ENCODE data around the gene ZNF740. TPM values are rescaled to one million over a fixed set of nuclear protein-coding genes. Genes with fewer than 3 reads are reported as not detected.

Gene ZNF740
- total RNA-seq, 3 donors from 2014 or later = 17.9 to 22.0 (median 19.3) TPM

- H3K27ac ChIP-seq = peak overlapping the region; percentile 94 to 98
- H3K4me1 ChIP-seq = peaks cover 17 to 52% of the 10 kb centered on the region in 2 donors
- no peaks in the 10 kb centered on the region for H3K36me3 ChIP-seq
- H3K27me3 ChIP-seq = no peaks in the 10 kb centered on the region
- TF ChIP-seq CTCF (IDR thresholded peaks at IDR 0.05) (no peak), POLR2A (IDR thresholded peaks at IDR 0.05) (no peak), POLR2AphosphoS5 (IDR thresholded peaks at IDR 0.05) (peak in 2 of 3 donors; percentile 78 to 84)
- no peaks in the 10 kb centered on the region for H3K9me3 ChIP-seq
- intact Hi-C loops (cut with DNase I; ENCODE audit: low total_unique reads) = no loop called here
- peak overlapping the region in 2 of 3 donors; percentile 80 to 92 for H3K4me3 ChIP-seq
- DNase-seq (ENCODE audit: low spot score in 2 of 2) = peak; percentile 83 to 93
Observed at GRCh38 chr12:53230108-53230845, 49.8 kb downstream of the ZNF740 start.

GRCh38 chr12:53231671-53231920 lies 51.1 kb downstream of the ZNF740 start:
- no peak for TF ChIP-seq CTCF (IDR thresholded peaks at IDR 0.05)
- TF ChIP-seq POLR2A (IDR thresholded peaks at IDR 0.05) = no peak
- no peak for TF ChIP-seq POLR2AphosphoS5 (IDR thresholded peaks at IDR 0.05)
- DNase-seq (ENCODE audit: low spot score in 2 of 2) = no peak
- Histone ChIP-seq H3K27me3 (no peaks in the 10 kb centered on the region), H3K36me3 (no peaks in the 10 kb centered on the region), H3K4me3 (peak overlapping the region; percentile 69 to 92 (median 80)), H3K9me3 (no peaks in the 10 kb centered on the region), H3K27ac (peak overlapping the region; percentile 94 to 98), H3K4me1 (peaks cover 17 to 48% of the 10 kb centered on the region in 2 donors)
- intact Hi-C loops (cut with DNase I; ENCODE audit: low total_unique reads) = no loop called here

GRCh38 chr12:53231921-53232645 lies 51.6 kb downstream of the ZNF740 start, which contains the start of gene RARG:
Gene RARG (minus strand): TSS chr12:53232209. CDS start chr12:53227545, 4,664 bp downstream.
- Histone ChIP-seq H3K4me1 (peaks cover 17 to 48% of the 10 kb centered on the region in 2 donors), H3K27me3 (no peaks in the 10 kb centered on the region), H3K27ac (peak within 1 kb of the TSS; percentile 94 to 98), H3K36me3 (no peaks in the 10 kb centered on the region), H3K4me3 (peak within 1 kb of the TSS; percentile 69 to 92 (median 80)), H3K9me3 (no peaks in the 10 kb centered on the region)
- TF ChIP-seq CTCF (IDR thresholded peaks at IDR 0.05) = no peak
- TF ChIP-seq POLR2AphosphoS5 (IDR thresholded peaks at IDR 0.05) = peak in 2 of 3 donors; percentile 18 to 59
- TF ChIP-seq POLR2A (IDR thresholded peaks at IDR 0.05) = peak; percentile 29
- intact Hi-C loops (cut with DNase I; ENCODE audit: low total_unique reads) = no loop called here
- DNase-seq (ENCODE audit: low spot score in 2 of 2) = peak; percentile 81 to 83

- DNase-seq (ENCODE audit: low spot score in 2 of 2) = peak in 1 of 2 donors; percentile 74
- intact Hi-C loops (cut with DNase I; ENCODE audit: low total_unique reads) = no loop called here
- Histone ChIP-seq H3K4me3 (peak overlapping the region; percentile 69 to 92 (median 80)), H3K4me1 (peaks cover 17 to 48% of the 10 kb centered on the region in 2 donors), H3K36me3 (no peaks in the 10 kb centered on the region), H3K27me3 (no peaks in the 10 kb centered on the region), H3K27ac (peak overlapping the region; percentile 94 to 98), H3K9me3 (no peaks in the 10 kb centered on the region)
- TF ChIP-seq CTCF (IDR thresholded peaks at IDR 0.05) (no peak), POLR2AphosphoS5 (IDR thresholded peaks at IDR 0.05) (no peak), POLR2A (IDR thresholded peaks at IDR 0.05) (no peak)
Observed at GRCh38 chr12:53232646-53233461, 52.3 kb downstream of the ZNF740 start.
